ENCODE results near the gene HUS1. TPM values are rescaled to one million over a fixed set of nuclear protein-coding genes. Genes with fewer than 3 reads are reported as not detected.
A peak's percentile ranks its signal among the peaks of the same experiment; 100 is the strongest.
"Not testable (repeated sequence)": the region's sequence is repeated elsewhere in the genome, so short reads cannot be mapped to it uniquely, and the experiment has no call there.

Gene HUS1
- total RNA-seq, 4 donors from 2014 or later, result 18.3 to 33.0 (median 23.0) TPM

DNA sequence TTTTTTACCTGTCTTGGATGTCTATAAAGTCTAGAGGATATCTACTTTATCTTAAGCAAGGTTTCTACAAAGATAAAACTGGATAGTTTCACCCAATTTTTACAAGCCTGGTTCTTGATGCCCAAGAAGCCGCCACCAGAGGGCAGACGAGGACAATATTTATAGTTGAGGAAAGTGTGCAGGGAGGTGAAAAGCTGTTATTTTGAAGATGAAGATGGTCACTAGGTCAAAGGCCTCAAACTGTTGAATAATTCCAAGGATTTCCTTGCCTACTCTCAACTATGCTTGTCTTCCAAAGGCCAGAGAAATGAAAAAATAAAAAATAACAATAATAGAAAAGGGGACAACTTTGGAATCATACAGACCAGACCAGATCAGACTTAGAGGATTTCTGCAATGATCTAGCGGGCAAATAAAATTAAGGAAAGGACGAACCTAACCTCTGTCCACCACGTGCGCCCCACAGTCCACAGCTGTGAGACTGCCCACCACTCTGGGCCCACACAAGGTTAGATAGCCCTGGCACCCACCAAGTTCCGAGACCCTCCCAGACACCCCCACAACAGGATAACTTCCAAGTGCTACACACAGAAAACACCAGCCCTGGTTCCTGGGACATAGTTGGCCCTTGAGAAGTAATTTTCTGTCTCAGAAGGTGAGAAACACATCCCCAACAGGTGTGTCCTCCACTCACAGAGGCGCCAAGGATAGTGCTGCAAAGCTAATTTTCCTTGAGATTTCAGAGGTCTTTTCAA, 34.0 kb downstream of the HUS1 start:
- H3K4me1 ChIP-seq, result peaks cover 0 to 2% of the 10 kb centered on the region in 2 donors
- DNase-seq (peak; percentile 42 to 45), ATAC-seq (peak in 1 of 2 donors; percentile 49)
- in situ Hi-C loops (cut with MboI; ENCODE audit: low sequenced_read_pairs in 4 of 4), result loop anchor here in 3 of 4 donors (5.0 to 10.0 kb wide), 3 partner anchors 162 to 172 kb away; no protein-coding TSS in a partner anchor
- H3K27ac ChIP-seq, result peak overlapping the region; percentile 36 to 68 (median 58)
- H3K36me3 ChIP-seq, result no peaks in the 10 kb centered on the region
- no peaks in the 10 kb centered on the region for H3K9me3 ChIP-seq
- H3K4me3 ChIP-seq, result no peak overlapping the region
- no peaks in the 10 kb centered on the region for H3K27me3 ChIP-seq
- no peak for TF ChIP-seq POLR2A (IDR thresholded peaks at IDR 0.05)
- TF ChIP-seq, protein P1, sequence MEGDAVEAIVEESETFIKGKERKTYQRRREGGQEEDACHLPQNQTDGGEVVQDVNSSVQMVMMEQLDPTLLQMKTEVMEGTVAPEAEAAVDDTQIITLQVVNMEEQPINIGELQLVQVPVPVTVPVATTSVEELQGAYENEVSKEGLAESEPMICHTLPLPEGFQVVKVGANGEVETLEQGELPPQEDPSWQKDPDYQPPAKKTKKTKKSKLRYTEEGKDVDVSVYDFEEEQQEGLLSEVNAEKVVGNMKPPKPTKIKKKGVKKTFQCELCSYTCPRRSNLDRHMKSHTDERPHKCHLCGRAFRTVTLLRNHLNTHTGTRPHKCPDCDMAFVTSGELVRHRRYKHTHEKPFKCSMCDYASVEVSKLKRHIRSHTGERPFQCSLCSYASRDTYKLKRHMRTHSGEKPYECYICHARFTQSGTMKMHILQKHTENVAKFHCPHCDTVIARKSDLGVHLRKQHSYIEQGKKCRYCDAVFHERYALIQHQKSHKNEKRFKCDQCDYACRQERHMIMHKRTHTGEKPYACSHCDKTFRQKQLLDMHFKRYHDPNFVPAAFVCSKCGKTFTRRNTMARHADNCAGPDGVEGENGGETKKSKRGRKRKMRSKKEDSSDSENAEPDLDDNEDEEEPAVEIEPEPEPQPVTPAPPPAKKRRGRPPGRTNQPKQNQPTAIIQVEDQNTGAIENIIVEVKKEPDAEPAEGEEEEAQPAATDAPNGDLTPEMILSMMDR (IDR thresholded peaks at IDR 0.05 in 4 of 5, conservative IDR thresholded peaks at IDR 0.05 in 1 of 5), result peak; percentile 48 to 79 (median 64)
- intact Hi-C loops (cut with DNase I; ENCODE audit: low total_unique reads), result loop anchor here (1.0 kb wide), 1 partner anchor 165 kb away; no protein-coding TSS in a partner anchor

DNA sequence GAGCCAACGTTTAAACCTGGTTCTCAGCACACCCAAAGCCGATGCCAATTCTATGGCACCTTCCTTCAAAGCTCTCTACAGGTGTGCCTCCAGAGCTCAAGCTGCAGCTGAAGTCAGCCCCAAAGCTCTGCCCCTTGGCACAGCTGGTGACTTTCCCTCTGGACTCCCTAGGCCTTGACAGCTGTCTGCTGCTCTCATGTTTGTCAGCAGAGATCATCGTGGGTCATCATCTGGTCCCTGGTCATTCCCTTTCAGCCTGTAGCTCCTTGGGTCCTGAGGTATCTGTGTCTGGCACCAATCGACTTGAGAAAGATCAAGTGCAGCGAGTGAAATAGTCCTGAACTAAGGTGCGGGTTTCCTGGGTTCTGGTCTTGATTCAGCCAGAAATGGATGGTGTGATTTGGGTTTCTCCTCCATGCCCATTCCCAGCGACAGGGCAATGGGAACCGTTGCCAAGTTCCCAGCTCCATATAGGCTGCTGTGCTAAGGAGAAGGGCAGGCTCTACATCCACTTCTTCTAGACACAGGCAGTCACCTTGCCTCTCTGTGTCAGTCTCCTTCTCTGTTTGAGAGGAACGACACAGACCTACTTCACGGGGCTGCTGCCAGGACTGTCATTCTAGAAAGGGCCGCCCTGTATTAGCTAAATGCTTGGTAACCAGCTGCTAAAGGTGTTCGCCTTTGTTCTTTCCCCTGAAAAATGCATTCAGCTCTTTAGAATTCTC, 34.7 kb downstream of the HUS1 start:
- H3K36me3 ChIP-seq, result no peaks in the 10 kb centered on the region
- DNase-seq, result no peak
- H3K27me3 ChIP-seq, result no peaks in the 10 kb centered on the region
- no peak overlapping the region for H3K4me3 ChIP-seq
- H3K27ac ChIP-seq, result peak overlapping the region in 3 of 4 donors; percentile 21 to 68 (median 51)
- intact Hi-C loops (cut with DNase I; ENCODE audit: low total_unique reads), result loop anchor here (1.0 kb wide), 1 partner anchor 166 kb away; no protein-coding TSS in a partner anchor
- in situ Hi-C loops (cut with MboI; ENCODE audit: low sequenced_read_pairs in 4 of 4), result loop anchor here (5.0 to 10.0 kb wide), 3 partner anchors 163 to 173 kb away; no protein-coding TSS in a partner anchor
- peaks cover 0 to 1% of the 10 kb centered on the region in 2 donors for H3K4me1 ChIP-seq
- H3K9me3 ChIP-seq, result no peaks in the 10 kb centered on the region
- no peak for ATAC-seq
- TF ChIP-seq POLR2A (IDR thresholded peaks at IDR 0.05), result no peak
- TF ChIP-seq, protein P1 (IDR thresholded peaks at IDR 0.05 in 4 of 5, conservative IDR thresholded peaks at IDR 0.05 in 1 of 5), result no peak

DNA sequence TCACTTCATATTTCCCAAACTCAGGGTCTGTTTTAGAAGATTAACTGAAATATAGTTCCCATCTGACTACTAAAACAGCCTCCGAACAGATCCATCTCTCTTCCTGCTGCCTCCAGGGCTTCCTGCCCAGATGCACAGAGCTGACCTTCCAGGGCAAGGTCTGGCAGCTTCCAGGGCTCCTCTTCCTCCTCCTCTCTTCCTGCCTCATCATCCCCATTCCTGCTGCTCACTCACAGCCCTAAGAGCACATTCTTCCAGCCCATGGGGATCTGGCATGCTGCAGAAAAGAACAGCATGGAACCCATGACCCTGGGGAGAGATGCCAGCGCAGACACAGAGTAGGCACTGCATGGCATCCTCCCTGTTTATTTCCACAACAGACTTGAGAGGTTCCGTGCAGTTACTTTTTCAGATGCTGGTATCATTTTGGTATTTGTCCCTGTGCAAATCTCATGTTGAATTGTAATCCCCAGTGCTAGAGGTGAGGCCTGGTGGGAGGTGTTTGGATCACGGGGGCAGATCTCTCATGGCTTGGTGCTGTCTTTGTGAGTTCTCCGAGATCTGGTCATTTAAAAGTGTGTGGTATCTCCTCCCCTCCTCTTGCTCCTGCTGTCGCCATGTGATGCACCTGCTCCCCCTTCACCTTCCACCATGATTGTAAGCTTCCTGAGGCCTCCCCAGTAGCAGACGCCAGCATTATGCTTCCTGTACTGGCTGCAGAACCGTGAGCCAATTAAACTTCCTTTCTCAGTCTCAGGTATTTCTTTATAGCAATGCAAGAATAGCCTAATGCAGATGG, 35.5 kb downstream of the HUS1 start:
- H3K27me3 ChIP-seq, result no peaks in the 10 kb centered on the region
- TF ChIP-seq, protein P1 (IDR thresholded peaks at IDR 0.05 in 4 of 5, conservative IDR thresholded peaks at IDR 0.05 in 1 of 5), result no peak
- TF ChIP-seq POLR2A (IDR thresholded peaks at IDR 0.05), result no peak
- peak overlapping the region in 2 of 4 donors; percentile 30 to 33 for H3K27ac ChIP-seq
- no peaks in the 10 kb centered on the region for H3K36me3 ChIP-seq
- in situ Hi-C loops (cut with MboI; ENCODE audit: low sequenced_read_pairs in 4 of 4), result loop anchor here in 2 of 4 donors (5.0 to 10.0 kb wide), 2 partner anchors 163 to 171 kb away; no protein-coding TSS in a partner anchor
- H3K9me3 ChIP-seq, result no peaks in the 10 kb centered on the region
- no peaks in the 10 kb centered on the region for H3K4me1 ChIP-seq
- H3K4me3 ChIP-seq, result no peak overlapping the region
- intact Hi-C loops (cut with DNase I; ENCODE audit: low total_unique reads), result no loop called here
- no peak for DNase-seq
- ATAC-seq, result no peak

DNA sequence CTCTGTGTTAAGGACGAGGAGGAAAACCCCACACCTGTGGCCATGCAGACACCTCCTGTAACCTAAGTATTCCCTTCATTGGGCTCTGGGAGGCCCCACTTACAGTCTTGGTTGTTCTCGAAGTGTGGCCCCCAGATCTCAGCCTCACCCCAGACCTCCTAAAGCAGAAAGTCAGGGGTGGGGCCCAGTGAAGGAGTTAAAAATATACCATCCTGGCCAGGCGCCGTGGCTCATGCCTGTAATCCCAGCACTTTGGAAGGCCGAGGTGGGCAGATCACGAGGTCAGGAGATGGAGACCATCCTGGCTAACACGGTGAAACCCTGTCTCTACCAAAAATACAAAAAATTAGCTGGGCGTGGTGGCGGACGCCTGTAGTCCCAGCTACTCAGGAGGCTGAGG, 36.8 kb downstream of the HUS1 start:
- in situ Hi-C loops (cut with MboI; ENCODE audit: low sequenced_read_pairs in 4 of 4), result loop anchor here in 2 of 4 donors (5.0 to 10.0 kb wide), 2 partner anchors 165 to 172 kb away; no protein-coding TSS in a partner anchor
- H3K4me1 ChIP-seq; ATAC-seq; H3K36me3 ChIP-seq; intact Hi-C loops (cut with DNase I; ENCODE audit: low total_unique reads); DNase-seq; H3K4me3 ChIP-seq; H3K9me3 ChIP-seq; H3K27me3 ChIP-seq: not testable (repeated sequence)
- H3K27ac ChIP-seq, result peak overlapping the region in 3 of 4 donors; percentile 52 to 77 (median 59)
